Measurements from ENCODE around the gene MSL3B.

MSL3B gene

GRCh38 chr2:233866479-233866878 lies 1.7 kb downstream of the MSL3B start:
- Histone ChIP-seq H3K9me3 (ENCODE audit: low read length) (peaks cover 2% of the 10 kb centered on the region), H2AFZ (ENCODE audit: low read depth, low read length) (no peak overlapping the region), H3K9me2 (ENCODE audit: insufficient read depth, low read length) (no peaks in the 10 kb centered on the region), H4K20me1 (ENCODE audit: insufficient read depth) (no peaks in the 10 kb centered on the region), H3K79me2 (replicated peaks; ENCODE audit: insufficient read depth, low read length) (no peaks in the 10 kb centered on the region), H3K27me3 (ENCODE audit: insufficient read depth, low read depth, low read length) (no peaks in the 10 kb centered on the region), H3K36me3 (ENCODE audit: insufficient read depth, low read length) (no peaks in the 10 kb centered on the region), H3F3A (ENCODE audit: insufficient read depth, low read length, poor library complexity, severe bottlenecking) (no peaks in the 10 kb centered on the region), H3K4me2 (ENCODE audit: low read length) (no peak overlapping the region), H3K27ac (ENCODE audit: low read length) (no peak overlapping the region), H3K9ac (ENCODE audit: low read length) (no peak overlapping the region), H3K4me3 (ENCODE audit: low read length) (no peak overlapping the region)
- no peak for TF ChIP-seq EZH2 (IDR thresholded peaks at IDR 0.05; ENCODE audit: borderline replicate concordance, insufficient read depth, low read length, poor library complexity, severe bottlenecking)
- no peak for TF ChIP-seq EP300 (conservative IDR thresholded peaks at IDR 0.05; ENCODE audit: poor library complexity, severe bottlenecking)
- no peak for TF ChIP-seq RAD21 (conservative IDR thresholded peaks at IDR 0.05)
- TF ChIP-seq, protein P1, sequence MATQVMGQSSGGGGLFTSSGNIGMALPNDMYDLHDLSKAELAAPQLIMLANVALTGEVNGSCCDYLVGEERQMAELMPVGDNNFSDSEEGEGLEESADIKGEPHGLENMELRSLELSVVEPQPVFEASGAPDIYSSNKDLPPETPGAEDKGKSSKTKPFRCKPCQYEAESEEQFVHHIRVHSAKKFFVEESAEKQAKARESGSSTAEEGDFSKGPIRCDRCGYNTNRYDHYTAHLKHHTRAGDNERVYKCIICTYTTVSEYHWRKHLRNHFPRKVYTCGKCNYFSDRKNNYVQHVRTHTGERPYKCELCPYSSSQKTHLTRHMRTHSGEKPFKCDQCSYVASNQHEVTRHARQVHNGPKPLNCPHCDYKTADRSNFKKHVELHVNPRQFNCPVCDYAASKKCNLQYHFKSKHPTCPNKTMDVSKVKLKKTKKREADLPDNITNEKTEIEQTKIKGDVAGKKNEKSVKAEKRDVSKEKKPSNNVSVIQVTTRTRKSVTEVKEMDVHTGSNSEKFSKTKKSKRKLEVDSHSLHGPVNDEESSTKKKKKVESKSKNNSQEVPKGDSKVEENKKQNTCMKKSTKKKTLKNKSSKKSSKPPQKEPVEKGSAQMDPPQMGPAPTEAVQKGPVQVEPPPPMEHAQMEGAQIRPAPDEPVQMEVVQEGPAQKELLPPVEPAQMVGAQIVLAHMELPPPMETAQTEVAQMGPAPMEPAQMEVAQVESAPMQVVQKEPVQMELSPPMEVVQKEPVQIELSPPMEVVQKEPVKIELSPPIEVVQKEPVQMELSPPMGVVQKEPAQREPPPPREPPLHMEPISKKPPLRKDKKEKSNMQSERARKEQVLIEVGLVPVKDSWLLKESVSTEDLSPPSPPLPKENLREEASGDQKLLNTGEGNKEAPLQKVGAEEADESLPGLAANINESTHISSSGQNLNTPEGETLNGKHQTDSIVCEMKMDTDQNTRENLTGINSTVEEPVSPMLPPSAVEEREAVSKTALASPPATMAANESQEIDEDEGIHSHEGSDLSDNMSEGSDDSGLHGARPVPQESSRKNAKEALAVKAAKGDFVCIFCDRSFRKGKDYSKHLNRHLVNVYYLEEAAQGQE (IDR thresholded peaks at IDR 0.05; ENCODE audit: borderline replicate concordance), result no peak
- TF ChIP-seq, protein P2, sequence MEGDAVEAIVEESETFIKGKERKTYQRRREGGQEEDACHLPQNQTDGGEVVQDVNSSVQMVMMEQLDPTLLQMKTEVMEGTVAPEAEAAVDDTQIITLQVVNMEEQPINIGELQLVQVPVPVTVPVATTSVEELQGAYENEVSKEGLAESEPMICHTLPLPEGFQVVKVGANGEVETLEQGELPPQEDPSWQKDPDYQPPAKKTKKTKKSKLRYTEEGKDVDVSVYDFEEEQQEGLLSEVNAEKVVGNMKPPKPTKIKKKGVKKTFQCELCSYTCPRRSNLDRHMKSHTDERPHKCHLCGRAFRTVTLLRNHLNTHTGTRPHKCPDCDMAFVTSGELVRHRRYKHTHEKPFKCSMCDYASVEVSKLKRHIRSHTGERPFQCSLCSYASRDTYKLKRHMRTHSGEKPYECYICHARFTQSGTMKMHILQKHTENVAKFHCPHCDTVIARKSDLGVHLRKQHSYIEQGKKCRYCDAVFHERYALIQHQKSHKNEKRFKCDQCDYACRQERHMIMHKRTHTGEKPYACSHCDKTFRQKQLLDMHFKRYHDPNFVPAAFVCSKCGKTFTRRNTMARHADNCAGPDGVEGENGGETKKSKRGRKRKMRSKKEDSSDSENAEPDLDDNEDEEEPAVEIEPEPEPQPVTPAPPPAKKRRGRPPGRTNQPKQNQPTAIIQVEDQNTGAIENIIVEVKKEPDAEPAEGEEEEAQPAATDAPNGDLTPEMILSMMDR (IDR thresholded peaks at IDR 0.05; ENCODE audit: poor library complexity, severe bottlenecking), result no peak
- TF ChIP-seq POLR2AphosphoS5 (IDR thresholded peaks at IDR 0.05), result no peak
- TF ChIP-seq SMC3 (conservative IDR thresholded peaks at IDR 0.05; ENCODE audit: poor library complexity), result no peak
- no peak for TF ChIP-seq MXI1 (conservative IDR thresholded peaks at IDR 0.05; ENCODE audit: poor library complexity, severe bottlenecking)

DNA sequence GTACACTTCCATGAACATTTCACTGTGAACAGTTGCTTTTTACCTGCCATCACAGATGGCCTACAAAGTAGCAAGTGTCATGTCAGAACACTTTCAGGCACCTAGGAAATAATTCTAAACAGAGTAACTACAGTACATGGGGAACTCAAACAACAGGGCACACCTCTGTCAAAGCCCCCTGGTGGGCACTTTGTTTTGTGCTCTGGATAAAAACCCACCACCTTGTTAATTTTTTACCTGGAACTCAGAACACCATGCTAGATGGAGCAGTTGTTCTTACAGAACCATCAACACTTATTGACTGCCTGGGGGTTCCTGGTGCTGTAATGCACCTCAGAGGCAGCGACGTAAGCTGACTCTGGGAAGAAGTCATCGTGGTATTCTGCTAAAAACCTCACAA lies 2.3 kb downstream of the MSL3B start:
- Histone ChIP-seq H3K9me2 (ENCODE audit: insufficient read depth, low read length) (no peaks in the 10 kb centered on the region), H3K36me3 (ENCODE audit: insufficient read depth, low read length) (no peaks in the 10 kb centered on the region), H2AFZ (ENCODE audit: low read depth, low read length) (no peak overlapping the region), H3K27ac (ENCODE audit: low read length) (no peak overlapping the region), H3K4me2 (ENCODE audit: low read length) (no peak overlapping the region), H3K27me3 (ENCODE audit: insufficient read depth, low read depth, low read length) (no peaks in the 10 kb centered on the region), H3F3A (ENCODE audit: insufficient read depth, low read length, poor library complexity, severe bottlenecking) (no peaks in the 10 kb centered on the region), H3K79me2 (replicated peaks; ENCODE audit: insufficient read depth, low read length) (no peaks in the 10 kb centered on the region), H3K4me3 (ENCODE audit: low read length) (no peak overlapping the region), H4K20me1 (ENCODE audit: insufficient read depth) (no peaks in the 10 kb centered on the region), H3K9ac (ENCODE audit: low read length) (no peak overlapping the region), H3K9me3 (ENCODE audit: low read length) (peaks cover 2% of the 10 kb centered on the region)
- TF ChIP-seq EZH2 (IDR thresholded peaks at IDR 0.05; ENCODE audit: borderline replicate concordance, insufficient read depth, low read length, poor library complexity, severe bottlenecking), result no peak

GRCh38 chr2:233862261-233862768 lies 5.9 kb downstream of the MSL3B start:
- no peaks in the 10 kb centered on the region for H3K9me3 ChIP-seq (ENCODE audit: low read length)
- TF ChIP-seq, protein P1 (IDR thresholded peaks at IDR 0.05; ENCODE audit: borderline replicate concordance), result no peak
- TF ChIP-seq SMC3 (conservative IDR thresholded peaks at IDR 0.05; ENCODE audit: poor library complexity) (no peak), TAF1 (IDR thresholded peaks at IDR 0.05; ENCODE audit: low read depth) (no peak), POLR2AphosphoS5 (IDR thresholded peaks at IDR 0.05) (no peak), RAD21 (conservative IDR thresholded peaks at IDR 0.05) (no peak), MXI1 (conservative IDR thresholded peaks at IDR 0.05; ENCODE audit: poor library complexity, severe bottlenecking) (no peak)
- TF ChIP-seq, protein P2 (IDR thresholded peaks at IDR 0.05; ENCODE audit: poor library complexity, severe bottlenecking), result no peak
- no peaks in the 10 kb centered on the region for H4K20me1 ChIP-seq (ENCODE audit: insufficient read depth)
- no peak overlapping the region for H3K4me2 ChIP-seq (ENCODE audit: low read length)
- H3K27me3 ChIP-seq (ENCODE audit: insufficient read depth, low read depth, low read length), result no peaks in the 10 kb centered on the region
- no peaks in the 10 kb centered on the region for H3K79me2 ChIP-seq (replicated peaks; ENCODE audit: insufficient read depth, low read length)
- no peak overlapping the region for H3K27ac ChIP-seq (ENCODE audit: low read length)
- no peak overlapping the region for H2AFZ ChIP-seq (ENCODE audit: low read depth, low read length)
- no peak overlapping the region for H3K4me3 ChIP-seq (ENCODE audit: low read length)
- no peaks in the 10 kb centered on the region for H3K36me3 ChIP-seq (ENCODE audit: insufficient read depth, low read length)
- H3K9me2 ChIP-seq (ENCODE audit: insufficient read depth, low read length), result no peaks in the 10 kb centered on the region
- H3F3A ChIP-seq (ENCODE audit: insufficient read depth, low read length, poor library complexity, severe bottlenecking), result no peaks in the 10 kb centered on the region
- H3K9ac ChIP-seq (ENCODE audit: low read length), result no peak overlapping the region
